HFFc6 (cell line): ENCODE results near the gene PKHD1. TPM values are rescaled to one million over a fixed set of nuclear protein-coding genes. Genes with fewer than 3 reads are reported as not detected.

Experiments used
- DNase-seq: peaks from one replicate; pipeline ENCODE4 v3.0.0-alpha.2; 2018
- H3K27ac Mint-ChIP-seq: 2 replicates; pipeline ENCODE4 v1.8.0; 2020; ENCODE audit warnings: mild to moderate bottlenecking, mixed read lengths
- H3K27me3 Mint-ChIP-seq: 2 replicates; pipeline ENCODE4 v1.8.0; 2021; ENCODE audit warnings: mild to moderate bottlenecking, moderate library complexity, mixed read lengths; ENCODE audit not compliant: insufficient read depth
- H3K36me3 Mint-ChIP-seq: 2 replicates; pipeline ENCODE4 v1.8.0; 2021; ENCODE audit warnings: low read depth, mixed read lengths
- H3K4me1 Mint-ChIP-seq: 2 replicates; pipeline ENCODE4 v1.8.0; 2020; ENCODE audit warnings: low read depth, mixed read lengths
- H3K4me3 Mint-ChIP-seq: 2 replicates; pipeline ENCODE4 v1.8.0; 2020; ENCODE audit warnings: mild to moderate bottlenecking, moderate library complexity, mixed read lengths
- H3K9me3 Mint-ChIP-seq: 2 replicates; pipeline ENCODE4 v1.8.0; 2020; ENCODE audit warnings: mild to moderate bottlenecking, mixed read lengths
- CTCF ChIP-seq: fragments of 200-600 bp; sonication (generic); IDR thresholded peaks from 2 replicates; pipeline ENCODE4 v1.5.0; 2021; ENCODE audit warnings: antibody characterized with exemption, mild to moderate bottlenecking
- total RNA-seq, 6 experiments: library from RNA; stranded (reverse); fragmentation: NEBNext Ultra II Directional; extraction: Animal tissue kit (Norgen Biotek cat#: 25700); gene quantifications; 2 replicates in 1 of 6; 3 replicates in 5 of 6; pipeline ENCODE4 v1.2.3, GENCODE V29; 2021

Gene PKHD1
- total RNA-seq, 6 experiments from 2014 or later: not detected

- no peak overlapping the region for H3K4me3 Mint-ChIP-seq
- H3K4me1 Mint-ChIP-seq: no peaks in the 10 kb centered on the region
- no peaks in the 10 kb centered on the region; the same call in 1 of the 2 replicates for H3K27me3 Mint-ChIP-seq
- H3K36me3 Mint-ChIP-seq: no peaks in the 10 kb centered on the region
- H3K9me3 Mint-ChIP-seq: peaks cover 30% of the 10 kb centered on the region
- no peak overlapping the region for H3K27ac Mint-ChIP-seq
- TF ChIP-seq CTCF: no peak
- DNase-seq: no peak
These were observed 218.6 kb downstream of the PKHD1 start for GRCh38 chr6:51868591-51869355.

- TF ChIP-seq CTCF: no peak
These were observed 220.5 kb downstream of the PKHD1 start for GRCh38 chr6:51866867-51867266.

GRCh38 chr6:51865996-51866395 is 221.4 kb downstream of the PKHD1 start:
- Mint-ChIP-seq H3K4me1 (no peaks in the 10 kb centered on the region), H3K27me3 (no peaks in the 10 kb centered on the region), H3K27ac (no peak overlapping the region), H3K4me3 (no peak overlapping the region), H3K36me3 (no peaks in the 10 kb centered on the region), H3K9me3 (peaks cover 25% of the 10 kb centered on the region)
- DNase-seq: no peak
- no peak for TF ChIP-seq CTCF

More at GRCh38 chr6:51866867-51867266, 220.5 kb downstream of the PKHD1 start:
- no peak overlapping the region for H3K4me3 Mint-ChIP-seq
- no peak overlapping the region for H3K27ac Mint-ChIP-seq
- no peaks in the 10 kb centered on the region for H3K4me1 Mint-ChIP-seq
- no peaks in the 10 kb centered on the region for H3K27me3 Mint-ChIP-seq
- H3K9me3 Mint-ChIP-seq: peaks cover 25% of the 10 kb centered on the region
- no peaks in the 10 kb centered on the region for H3K36me3 Mint-ChIP-seq
- no peak for DNase-seq

GRCh38 chr6:51865176-51865575 is 222.2 kb downstream of the PKHD1 start:
- Mint-ChIP-seq H3K27me3 (no peaks in the 10 kb centered on the region), H3K4me1 (no peaks in the 10 kb centered on the region)
- no peak for DNase-seq

GRCh38 chr6:51857134-51857533 is 230.3 kb downstream of the PKHD1 start:
- Mint-ChIP-seq H3K36me3 (no peaks in the 10 kb centered on the region), H3K27me3 (no peaks in the 10 kb centered on the region), H3K4me1 (no peaks in the 10 kb centered on the region), H3K4me3 (no peak overlapping the region), H3K9me3 (peaks cover 20% of the 10 kb centered on the region), H3K27ac (no peak overlapping the region)
- DNase-seq: no peak
- TF ChIP-seq CTCF: no peak

More at GRCh38 chr6:51865176-51865575, 222.2 kb downstream of the PKHD1 start:
- TF ChIP-seq CTCF: no peak
- Mint-ChIP-seq H3K36me3 (no peaks in the 10 kb centered on the region), H3K27ac (no peak overlapping the region), H3K4me3 (no peak overlapping the region), H3K9me3 (peaks cover 28% of the 10 kb centered on the region)
